RPMI7951 (cell line): ENCODE results near the gene PTPN5. TPM values are rescaled to one million over a fixed set of nuclear protein-coding genes. Genes with fewer than 3 reads are reported as not detected.

Experiments
- DNase-seq: peaks from one replicate; pipeline ENCODE4 v3.0.0-alpha.2; 2012; ENCODE audit warnings: low read depth
- total RNA-seq: library from RNA; depleted of rRNA; stranded (reverse); fragments of >200 nt; shearing (Covaris generic); gene quantifications from 2 replicates; pipeline ENCODE4 v1.2.3, GENCODE V29; 2014

The PTPN5 gene
- total RNA-seq, 1 experiment from 2014 or later, result not detected

GRCh38 chr11:18741783-18742182, 49.8 kb downstream of the PTPN5 start:
- no peak for DNase-seq

DNA sequence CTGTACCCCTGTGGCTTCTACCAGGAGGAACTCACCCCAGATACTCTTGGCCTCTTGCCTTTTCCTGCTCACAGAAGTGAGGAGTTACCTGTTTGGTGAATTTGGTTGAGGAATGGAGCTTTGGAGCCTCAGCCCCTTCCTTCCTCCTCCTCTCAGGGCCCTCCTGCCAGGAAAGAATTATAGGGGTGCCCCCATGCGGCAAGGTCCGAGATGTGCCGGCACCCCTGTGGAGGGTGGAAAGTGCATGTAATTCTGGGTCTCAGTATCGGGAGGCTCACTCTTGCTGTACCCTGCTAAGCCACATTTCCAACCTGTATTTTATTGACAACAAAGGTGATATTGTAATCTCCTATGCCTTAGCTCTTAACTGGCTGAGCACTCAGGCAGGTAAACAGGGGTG, 51.9 kb downstream of the PTPN5 start:
- DNase-seq, result no peak

DNA sequence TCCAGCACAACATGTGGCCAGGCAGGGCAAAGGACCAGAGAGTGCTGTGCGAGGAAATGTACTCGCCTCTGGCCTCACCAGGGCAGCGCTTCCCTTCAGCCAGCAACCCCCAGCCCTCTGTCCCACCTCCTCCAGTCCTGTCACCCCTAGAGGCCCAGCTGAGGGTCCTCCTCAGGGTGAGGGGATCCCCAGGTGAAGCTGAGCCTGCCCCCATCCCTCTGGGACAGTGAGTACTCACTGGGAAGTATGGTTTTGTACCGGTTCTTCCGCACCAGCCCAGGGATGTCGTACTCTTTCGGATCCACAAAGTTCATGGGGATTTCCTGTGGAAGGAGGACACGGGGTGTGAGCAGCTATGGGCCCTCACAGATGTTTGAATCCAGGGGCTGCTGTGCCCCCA, 54.0 kb downstream of the PTPN5 start:
- DNase-seq, result no peak

- no peak for DNase-seq
These were observed 54.9 kb downstream of the PTPN5 start for GRCh38 chr11:18736590-18737148.

- DNase-seq, result no peak
These were observed 58.4 kb downstream of the PTPN5 start for GRCh38 chr11:18733202-18733601.

DNA sequence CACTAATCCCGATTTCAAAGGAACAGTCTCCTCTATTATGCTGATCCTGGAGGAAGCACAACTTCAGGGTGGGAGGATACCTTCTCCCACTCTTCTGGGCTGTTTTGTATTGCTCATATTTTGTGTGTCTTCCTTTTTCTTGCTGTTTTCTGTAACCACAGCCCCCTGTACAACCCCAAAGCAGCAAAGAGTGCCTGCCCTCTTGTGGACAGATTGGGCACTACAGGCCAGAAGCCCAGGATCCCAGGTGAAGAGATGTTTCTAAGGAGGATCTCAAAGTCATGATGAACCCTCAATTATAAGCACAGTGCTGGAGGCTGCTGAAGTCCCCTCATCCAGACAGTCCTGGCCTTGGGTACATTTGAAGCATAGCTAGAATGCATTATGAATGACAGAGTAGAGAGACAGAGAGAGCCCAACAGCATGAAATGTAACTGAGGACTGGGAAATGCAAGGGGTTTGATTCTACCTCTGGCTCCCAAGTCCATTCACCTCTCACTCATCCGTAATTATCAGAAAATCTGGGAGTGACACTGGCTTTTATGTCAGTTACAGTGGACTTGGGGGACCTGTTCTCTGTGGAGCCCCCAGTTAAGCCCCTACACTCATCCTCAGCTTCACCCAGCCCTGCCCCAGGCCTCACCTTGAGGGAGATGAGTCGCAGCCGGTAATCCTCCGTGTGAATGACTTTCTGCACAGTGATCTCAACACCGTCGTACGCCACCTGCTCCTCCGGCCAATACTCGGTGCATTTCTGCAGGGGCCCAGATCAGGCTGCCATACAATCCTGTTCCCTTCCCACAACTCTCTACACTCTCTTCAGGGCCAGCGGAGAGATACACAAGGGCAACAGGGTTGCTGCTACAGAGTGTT, 59.4 kb downstream of the PTPN5 start:
- peak; percentile 25 for DNase-seq

DNA sequence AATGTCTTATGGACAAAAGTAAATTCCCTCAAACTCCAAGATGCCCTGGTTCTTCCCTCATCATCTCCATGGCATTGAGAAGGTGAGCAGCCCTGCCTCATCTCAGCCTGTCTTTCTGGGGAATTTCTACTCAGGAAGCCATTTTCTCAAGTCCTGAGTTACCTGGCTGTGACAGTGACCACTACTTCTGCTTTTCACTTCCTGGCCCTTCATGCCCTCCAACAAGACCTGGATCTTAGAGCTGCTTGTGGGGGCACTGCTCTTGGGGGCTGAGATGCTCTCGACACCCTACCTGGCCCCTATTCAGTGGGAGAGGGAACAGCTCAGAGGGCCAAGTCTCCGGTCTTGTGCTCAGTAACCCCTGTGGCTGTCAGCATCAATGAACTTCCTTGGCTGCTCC, 60.2 kb downstream of the PTPN5 start:
- DNase-seq, result no peak

DNA sequence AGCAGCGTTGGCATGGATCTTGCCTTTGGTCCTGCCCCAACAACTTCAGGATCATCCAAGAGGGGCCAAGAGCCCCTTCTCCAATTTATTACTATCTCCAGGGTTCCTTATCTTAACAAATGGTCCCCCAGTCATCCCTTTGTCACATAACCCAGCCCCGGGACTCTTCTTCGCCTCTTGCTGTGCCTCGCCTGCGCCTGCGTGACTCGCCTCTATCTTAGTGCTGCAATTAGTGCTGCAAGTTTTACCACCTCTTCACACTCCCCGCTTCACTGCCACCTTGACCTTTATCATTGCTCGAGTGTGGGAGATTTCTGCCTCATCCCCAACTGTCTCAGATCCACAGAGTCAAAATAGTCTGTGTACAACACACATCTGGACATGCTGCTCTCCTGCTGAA, 61.6 kb downstream of the PTPN5 start:
- no peak for DNase-seq

- no peak for DNase-seq
These were observed 62.2 kb downstream of the PTPN5 start for GRCh38 chr11:18729426-18729825.

DNA sequence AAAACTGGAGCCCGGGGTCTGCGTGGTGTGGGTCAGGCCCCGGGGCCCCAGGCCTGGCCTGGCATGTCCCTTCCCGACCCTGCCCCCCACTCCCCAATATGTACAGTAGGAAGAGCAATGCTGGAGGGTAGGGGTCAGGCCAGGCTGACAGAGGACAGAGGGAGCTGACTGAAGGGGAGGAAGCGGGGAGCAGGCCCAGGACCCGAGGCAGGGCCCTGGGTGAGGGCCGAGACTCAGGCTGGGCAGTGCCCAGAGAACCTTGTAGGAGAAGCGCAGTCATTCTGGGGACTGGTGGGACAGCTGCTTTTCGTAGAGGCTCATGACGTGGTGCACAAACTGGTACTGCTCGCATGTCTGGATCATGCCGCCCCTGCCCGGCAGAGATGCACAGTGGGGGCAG, 62.9 kb downstream of the PTPN5 start:
- no peak for DNase-seq

- DNase-seq, result no peak
These were observed 63.9 kb downstream of the PTPN5 start for GRCh38 chr11:18727479-18728236.

GRCh38 chr11:18726040-18726439, 65.6 kb downstream of the PTPN5 start, which contains the start of gene IGSF22:
TSS of gene IGSF22 (minus strand) at chr11:18726188. CDS start at chr11:18724236, 1,952 bp downstream.
- DNase-seq, result no peak

DNA sequence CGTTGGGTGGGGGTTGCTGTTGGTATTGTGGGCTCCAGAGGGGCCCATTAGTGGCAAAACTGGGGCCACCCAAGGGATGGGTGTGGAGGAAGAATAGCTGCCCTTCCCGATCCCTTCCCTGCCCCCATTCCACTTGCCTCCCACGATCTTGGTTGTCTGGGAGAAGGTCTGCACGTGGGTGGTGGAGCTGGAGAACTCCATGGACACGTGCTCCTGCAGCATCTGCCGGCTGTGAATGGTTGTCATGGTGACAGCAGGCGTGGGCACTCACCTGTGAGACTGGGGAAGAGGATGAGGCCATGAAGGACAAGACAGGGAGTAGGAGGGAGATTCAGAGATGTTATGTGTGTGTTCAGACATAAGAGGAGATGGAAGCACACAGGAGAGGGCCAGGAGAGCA, 67.6 kb downstream of the PTPN5 start:
- DNase-seq, result no peak

- DNase-seq, result no peak
These were observed 69.3 kb downstream of the PTPN5 start for GRCh38 chr11:18722293-18722637.

DNA sequence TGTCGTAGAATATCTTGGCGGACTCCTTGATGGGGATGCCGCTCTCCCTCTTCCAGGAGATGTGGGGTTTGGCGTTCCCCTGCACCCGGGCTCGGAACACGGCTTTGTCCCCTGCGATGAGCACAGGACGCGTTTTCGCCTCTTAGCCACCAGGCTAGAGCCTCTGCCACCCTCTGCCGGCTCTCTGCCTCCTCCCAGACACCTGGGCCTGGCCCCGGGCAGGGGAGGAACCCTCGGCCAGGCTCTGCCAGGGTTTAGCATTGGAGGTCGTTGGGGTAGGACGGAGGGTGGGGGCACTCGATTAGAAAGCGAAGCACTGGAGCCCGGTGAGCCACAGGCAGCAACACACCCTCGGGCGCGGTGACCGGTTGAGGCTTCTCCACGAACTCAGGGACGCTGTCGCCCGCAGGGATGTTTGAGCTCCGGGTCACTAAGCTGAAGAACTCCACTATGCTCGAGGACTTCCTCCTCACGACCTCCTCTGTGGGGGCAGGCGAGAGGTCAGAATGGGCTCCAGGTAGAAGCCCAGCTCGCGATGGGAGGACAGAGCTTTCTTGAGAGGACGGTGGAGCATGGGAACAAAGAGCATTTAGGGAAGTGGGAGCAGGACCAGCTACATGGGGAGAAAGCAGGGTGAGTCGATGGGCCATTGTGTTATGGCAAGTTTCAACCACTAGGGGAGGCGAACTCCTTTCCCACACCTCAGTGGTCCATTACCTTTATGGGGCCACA, 69.9 kb downstream of the PTPN5 start:
- peak; percentile 53 for DNase-seq

- DNase-seq, result peak; percentile 79
These were observed 70.6 kb downstream of the PTPN5 start for GRCh38 chr11:18720808-18721560.

GRCh38 chr11:18720091-18720807, 71.3 kb downstream of the PTPN5 start:
- no peak for DNase-seq

- DNase-seq, result no peak
These were observed 76.1 kb downstream of the PTPN5 start for GRCh38 chr11:18715476-18715875.

DNA sequence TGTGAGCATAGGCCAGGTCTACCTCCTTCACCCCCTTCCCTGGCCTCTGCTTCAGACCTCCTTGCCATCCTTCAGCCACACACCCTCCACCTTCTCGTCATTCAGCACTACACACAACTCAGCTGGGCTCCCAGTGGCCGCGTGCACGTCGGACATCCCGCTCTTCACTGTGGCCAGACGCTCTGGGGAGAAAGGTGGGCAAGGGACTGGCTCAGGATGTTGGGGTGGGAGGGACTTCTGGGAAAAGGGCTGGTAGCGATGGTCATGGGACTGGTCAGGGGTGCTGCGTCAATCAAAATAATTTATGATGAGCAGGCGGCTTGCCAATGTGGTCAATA, 77.2 kb downstream of the PTPN5 start:
- no peak for DNase-seq

DNA sequence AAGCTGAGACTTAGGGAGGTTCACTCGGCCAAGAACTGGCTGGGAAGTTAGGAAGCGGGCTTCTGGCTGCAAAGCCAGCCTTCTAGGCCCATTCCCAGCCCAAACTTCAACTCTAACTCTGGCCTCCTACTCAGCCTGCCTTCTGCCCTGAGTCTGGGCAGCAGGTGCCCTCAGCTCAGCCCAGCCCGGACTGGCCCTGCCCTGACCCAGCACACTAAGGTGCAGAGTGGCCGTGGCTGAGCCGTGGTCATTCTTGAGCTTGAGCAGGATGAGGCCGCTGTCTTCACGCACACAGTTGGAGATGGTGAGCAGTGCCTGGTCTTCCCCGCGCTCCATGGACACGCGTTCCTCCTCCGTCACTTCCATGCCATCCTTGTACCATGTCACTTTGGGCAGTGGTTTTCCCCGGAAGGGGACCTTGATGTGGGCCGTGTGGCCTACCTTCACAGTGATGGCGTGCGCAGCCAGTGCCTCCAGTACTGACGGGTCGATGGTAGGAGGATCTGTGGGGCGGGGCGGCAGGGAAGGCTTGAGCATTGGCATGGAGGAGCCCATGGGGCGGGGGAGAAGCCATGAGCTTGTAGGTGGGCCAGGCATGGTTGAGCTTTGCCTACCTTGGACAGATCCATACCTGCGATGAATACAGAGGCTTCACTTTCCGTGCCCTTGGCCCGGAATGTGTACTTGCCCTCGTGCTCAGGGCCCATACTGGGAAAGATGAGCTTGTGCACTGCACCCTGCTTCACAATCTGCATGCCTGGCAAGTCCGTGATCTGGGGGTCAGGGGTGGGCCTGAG, 77.8 kb downstream of the PTPN5 start:
- no peak for DNase-seq
